GM19025 (cell line): ENCODE results near the gene COQ10B.

ENCODE experiments used
- ATAC-seq: cut with Tn5 transposase; IDR thresholded peaks from one replicate; pipeline ENCODE4 v1.9.1; 2021; ENCODE audit warnings: mild to moderate bottlenecking, low read depth, moderate library complexity; ENCODE audit not compliant: unreplicated experiment

COQ10B gene

DNA sequence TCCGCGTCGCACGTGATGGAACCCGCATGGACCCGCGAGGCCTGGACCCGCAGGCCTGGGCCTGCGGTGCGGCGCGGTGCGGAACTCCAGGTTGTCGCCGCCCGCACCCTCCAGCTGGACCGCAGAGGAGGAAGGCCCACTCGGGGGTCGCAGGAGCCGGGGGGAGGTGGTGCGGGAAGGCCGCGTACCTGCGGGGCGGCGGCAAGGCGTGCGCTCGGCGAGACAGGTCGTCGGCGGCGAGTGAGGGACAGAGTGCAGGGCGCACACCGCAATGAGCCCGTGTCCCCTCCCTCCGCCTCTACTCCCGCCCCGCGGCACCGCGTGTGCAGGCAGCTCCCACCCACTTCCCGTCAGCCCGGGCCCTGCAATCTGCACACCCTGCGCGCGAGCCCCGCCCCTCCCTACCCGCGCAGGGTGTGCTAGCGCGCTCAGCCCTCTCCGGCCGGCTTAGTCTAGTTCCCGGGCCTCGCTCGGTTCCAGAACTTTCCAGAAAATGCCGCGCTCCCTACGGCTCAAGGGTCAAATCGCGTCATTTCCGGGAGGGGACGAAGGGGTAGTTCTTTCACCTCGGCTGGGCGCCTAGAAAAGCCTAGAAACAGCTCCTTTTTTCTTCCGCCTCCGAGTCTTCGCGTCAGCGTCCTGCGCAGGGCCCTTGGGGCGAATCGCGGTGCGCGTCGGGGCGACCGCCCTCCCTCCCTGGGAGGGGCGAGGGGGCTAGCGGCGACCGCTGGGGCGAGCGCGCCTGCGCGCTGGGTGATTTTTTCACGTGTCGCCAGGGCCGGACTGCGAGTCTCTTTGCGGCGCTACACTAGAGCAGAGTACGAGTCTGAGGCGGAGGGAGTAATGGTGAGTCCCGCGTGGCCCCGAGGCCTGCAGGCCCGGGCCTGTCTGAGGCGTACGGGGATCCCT lies 46.5 kb downstream of the COQ10B start, which contains the start of the genes HSPD1 and HSPE1:
Gene HSPD1 (minus strand): TSS at position 247 of the 909 bp plus-strand sequence. CDS start 992 bp downstream, outside the sequence.
Gene HSPE1 (plus strand): TSS at position 786 of the 909 bp plus-strand sequence. CDS start 58 bp downstream, at position 844.
- ATAC-seq = peak; percentile 78

DNA sequence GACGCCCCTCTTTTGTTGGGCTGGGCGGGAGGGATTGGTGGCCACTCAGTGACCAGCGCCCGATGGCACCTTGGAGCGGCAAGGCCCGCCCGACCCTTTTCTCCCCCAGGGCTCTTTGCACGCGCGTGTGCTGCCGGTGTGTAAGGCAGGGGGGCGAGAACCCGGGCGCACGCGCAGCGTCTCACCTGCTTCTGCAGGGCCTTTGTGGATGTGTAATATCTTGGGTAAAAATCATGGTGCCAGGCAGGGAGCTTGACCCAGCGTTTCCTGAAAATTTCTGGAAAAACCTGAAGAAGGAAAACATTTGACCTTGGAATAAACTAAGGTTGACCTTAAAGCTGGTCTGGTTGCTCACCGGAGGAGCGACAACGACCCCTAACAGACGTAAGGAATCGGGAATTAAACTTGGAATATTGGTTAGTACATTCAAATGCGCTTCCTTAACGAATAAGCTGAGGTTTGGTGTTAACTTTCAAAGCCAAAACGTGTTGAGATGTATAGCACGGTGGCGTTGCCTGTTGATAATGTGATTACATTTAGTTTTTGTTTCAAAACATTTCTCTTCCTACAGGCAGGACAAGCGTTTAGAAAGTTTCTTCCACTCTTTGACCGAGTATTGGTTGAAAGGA lies 47.3 kb downstream of the COQ10B start:
- peak; percentile 1 for ATAC-seq

DNA sequence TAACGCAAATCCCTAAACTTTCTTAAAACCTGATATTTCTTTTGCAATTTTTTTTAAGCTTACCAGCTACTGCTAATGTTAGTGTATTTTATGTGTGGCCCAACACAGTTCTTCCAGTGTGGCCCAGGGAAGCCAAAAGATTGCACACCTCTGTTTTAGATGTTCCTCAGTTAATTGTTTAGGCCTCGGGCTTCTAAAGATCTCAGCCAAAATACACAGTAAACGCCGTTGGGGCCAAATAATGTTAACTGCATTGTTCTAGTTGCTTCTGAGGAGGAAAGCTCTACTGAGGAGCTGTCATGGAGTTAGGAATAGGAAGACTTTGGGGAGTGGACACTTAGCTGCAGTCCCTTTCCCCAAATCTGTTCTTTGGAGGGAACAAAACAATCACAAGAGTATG lies 48.8 kb downstream of the COQ10B start:
- no peak for ATAC-seq

DNA sequence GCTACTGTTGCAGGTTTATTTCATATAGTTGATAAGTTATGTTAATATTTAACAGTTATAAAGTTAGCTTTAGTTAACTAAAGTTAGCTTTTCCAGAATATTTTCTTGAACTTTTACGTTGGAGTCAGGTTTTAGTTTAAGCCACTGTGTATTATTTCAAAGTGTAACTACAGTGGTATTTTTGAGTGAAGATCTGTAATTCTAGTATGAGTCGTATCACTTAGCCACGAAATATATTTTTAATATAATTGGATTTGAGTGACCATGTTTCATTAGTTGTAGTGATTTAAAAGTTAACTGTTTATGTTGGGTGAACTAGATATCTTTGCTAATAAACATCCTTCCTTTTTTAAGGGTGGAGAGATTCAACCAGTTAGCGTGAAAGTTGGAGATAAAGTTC lies 49.3 kb downstream of the COQ10B start:
- ATAC-seq = no peak

DNA sequence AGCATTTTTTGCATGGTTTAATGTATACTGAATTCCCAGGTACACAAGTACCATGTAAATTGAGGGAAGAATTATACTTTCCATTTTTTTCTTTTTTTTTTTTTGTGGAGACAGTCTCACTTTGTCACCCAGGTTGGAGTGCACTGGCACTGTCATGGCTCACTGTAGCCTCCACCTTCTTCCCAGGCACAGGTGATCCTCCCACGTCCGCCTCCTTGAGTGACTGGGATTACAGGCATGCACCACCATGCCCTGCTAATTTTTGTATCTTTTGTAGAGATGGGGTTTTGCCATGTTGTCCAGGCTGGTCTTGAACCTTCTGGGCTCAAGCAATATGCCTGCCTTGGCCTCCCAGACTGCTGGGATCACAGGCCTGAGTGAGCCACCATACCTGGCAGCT lies 50.6 kb downstream of the COQ10B start:
- no peak for ATAC-seq

DNA sequence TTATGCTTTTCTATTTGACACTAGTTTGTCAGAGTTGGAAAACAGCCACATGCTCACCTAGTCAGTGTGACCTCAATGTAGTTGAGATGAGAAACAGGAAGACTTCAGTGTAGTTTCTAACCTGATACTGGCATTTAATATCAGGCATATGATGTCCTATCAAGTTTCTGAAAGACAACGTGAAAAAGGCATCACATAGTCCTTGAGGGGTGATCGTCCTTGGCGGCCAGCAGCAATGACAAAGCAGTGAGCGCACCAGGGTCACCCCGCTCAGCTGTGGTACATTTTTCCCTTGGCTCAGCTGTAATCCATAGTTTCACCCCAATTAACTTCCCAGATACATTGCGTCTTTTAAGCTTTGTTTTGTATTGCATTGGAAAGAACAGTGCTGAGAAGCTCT lies 51.2 kb downstream of the COQ10B start:
- no peak for ATAC-seq

DNA sequence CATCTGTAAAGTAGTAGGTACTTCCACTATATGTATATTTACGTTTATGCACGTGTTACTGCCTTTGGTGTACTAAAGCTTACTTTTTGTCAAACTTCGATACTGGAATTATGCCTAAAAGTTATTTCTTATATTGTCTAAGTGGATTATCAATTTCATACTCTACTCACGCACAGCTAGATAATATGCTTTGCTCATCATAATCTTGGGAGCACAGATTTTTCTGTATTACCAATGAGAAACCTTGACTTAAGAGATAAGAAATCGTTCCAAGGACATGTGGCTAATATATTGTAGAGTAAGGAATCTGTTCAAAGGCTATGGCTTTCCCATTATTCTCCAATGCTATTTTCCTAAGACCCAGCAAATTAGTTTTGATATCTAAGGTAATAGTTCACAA lies 53.3 kb downstream of the COQ10B start:
- no peak for ATAC-seq

DNA sequence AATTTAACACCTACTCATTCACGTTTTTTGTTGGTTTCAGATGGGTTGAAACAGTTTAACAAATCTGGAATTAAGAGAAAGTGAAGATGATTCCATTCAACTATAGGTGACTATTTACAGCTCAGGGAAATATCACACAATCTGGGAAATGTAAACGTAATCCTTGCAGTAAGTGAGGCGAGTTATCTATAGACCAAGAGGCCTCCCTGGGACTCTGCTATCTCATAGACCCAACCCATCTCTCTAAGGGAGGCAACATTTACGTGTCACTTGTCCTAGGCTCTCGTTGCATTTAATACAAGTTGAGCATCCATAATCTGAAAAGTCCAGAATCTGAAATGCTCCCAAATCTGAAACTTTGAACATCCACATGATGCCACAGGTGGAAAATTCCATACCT lies 60.6 kb downstream of the COQ10B start:
- ATAC-seq = no peak

DNA sequence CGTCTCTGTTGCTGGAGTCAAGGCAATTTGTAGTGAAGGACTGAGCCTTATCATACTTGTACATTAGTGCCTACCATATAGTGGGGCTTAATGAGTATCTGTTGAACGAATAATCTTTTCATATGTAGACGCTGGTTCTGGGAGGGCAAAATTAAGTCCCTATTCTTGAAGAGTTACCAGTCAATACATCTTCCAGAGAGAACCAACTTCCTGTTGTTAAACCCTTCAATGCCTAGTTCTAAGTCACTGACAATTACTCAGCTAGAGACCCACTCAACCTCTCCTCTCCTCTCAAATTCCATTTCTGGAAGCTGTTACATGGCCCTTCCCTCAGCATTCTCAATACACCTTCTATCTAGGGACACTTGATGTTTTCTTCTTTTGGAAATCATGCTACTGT lies 61.4 kb downstream of the COQ10B start:
- no peak for ATAC-seq

DNA sequence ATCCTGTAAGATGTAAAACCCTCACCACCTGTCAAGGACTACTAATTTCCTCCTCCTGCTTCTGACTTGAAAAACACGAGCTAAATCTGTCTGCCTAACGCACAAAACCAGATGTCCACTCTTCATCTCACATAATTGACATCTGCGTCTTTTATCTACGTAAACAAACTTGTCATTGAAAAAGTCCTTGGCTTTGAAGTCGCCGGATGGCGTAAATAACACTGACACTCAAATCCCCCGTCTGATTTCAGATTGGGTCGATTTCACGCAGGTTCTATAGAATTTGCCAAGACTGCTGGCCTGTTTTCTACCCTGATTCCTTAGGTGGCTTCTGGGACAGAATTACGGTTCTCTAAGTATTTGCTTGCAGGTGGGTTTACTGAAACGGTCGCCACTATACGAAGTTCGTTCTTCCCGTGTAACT lies 62.0 kb downstream of the COQ10B start:
- peak; percentile 1 for ATAC-seq

DNA sequence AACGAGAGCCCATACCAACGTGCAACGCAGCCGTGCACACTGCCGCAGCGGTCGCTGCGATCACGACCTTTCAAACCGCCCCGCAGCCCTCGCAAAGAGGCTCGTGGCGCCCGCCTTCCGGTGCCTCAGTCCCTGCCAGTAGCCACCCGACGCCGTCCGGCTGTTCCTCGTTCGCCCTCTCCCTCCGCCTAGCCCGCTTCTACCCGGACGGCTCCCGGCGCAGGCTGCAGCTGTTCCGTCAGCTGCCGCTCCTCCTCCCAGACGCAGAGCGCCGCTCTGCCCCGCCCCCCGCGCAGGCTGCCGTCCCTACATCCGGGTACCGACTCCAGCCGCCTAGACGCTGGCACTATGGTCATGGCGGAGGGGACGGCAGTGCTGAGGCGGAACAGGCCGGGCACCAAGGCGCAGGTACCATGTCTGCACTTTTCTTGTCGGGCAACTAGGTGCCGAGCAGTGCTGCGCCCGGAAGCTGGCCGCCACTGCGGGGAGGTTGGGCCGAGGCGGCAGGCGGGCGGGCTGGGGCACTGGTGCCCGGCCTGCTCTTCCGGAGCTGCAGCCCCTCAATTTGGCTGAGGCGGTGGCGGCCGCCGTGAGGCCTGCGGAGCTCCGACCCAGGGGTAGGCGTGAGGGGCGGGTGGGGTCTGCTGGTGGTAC lies 62.5 kb downstream of the COQ10B start, which contains the start of gene MOB4:
Gene MOB4 (plus strand): TSS at position 328 of the 654 bp plus-strand sequence. CDS start 21 bp downstream, at position 349.
- peak; percentile 95 for ATAC-seq

DNA sequence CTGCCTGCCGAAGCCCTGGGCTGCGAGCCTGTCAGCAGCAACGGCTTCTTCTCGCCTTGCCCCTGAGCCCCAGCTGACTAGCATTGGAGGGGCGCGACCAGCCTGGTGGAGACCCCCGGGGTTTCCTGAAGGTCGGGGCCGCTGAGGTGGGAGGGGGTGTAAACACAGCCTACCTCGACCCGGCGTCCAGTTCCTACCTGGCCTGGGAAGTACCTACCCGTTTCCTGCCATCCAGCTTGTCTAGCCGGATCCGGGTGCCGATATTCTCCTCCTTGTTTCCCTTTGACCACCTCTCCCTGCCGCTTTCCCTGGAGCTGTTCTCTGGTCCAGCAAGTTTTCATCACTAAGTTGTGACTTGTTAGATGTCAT lies 63.0 kb downstream of the COQ10B start:
- ATAC-seq = peak; percentile 1

DNA sequence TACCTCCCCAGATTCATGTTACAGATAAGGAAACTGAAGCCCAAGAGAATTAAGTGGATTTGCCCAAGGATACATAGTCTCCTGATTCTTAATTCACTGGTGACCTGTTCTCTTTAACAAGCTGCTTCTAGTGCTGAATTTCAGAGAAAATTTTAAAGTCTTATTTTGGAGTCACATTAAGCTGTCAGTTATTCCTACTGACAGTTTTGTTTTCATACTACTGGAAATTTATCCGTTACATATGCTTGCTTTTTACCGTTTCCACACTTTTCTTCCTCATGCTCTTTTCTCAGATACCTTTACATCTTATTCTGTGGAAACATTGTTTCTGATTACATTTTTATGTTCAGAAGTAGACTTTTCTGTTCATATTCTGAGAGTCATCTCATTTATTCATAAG lies 63.8 kb downstream of the COQ10B start:
- no peak for ATAC-seq
